GM12801 (cell line): ENCODE results near the gene HPSE2.

ENCODE experiments used
- TF ChIP-seq, protein P1 (sequence below): IDR thresholded peaks from one replicate; pipeline ENCODE4 v1.5.1; 2011; ENCODE audit warnings: control low read depth; ENCODE audit not compliant: insufficient read length; ENCODE audit errors: extremely low read depth

HPSE2 gene

DNA sequence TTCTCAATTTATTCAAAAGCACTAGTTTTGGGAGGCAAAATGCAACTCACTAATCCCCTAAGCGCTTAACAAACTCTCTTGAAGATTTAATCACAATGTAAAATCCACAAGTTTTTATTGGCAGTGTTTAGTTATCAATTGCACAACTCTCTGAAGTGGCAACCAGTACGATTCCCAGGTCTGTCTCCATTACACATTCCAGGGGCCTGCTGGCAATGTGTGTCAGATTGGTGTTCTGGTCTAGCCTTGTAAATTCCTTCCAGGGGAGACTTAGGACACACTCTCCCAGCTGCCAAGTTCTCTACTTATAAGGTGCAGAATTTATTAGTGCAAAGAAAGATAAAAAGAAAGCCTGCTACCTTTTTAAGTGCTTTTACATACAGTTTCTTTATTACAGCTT lies 624.2 kb downstream of the HPSE2 start:
- TF ChIP-seq, protein P1, sequence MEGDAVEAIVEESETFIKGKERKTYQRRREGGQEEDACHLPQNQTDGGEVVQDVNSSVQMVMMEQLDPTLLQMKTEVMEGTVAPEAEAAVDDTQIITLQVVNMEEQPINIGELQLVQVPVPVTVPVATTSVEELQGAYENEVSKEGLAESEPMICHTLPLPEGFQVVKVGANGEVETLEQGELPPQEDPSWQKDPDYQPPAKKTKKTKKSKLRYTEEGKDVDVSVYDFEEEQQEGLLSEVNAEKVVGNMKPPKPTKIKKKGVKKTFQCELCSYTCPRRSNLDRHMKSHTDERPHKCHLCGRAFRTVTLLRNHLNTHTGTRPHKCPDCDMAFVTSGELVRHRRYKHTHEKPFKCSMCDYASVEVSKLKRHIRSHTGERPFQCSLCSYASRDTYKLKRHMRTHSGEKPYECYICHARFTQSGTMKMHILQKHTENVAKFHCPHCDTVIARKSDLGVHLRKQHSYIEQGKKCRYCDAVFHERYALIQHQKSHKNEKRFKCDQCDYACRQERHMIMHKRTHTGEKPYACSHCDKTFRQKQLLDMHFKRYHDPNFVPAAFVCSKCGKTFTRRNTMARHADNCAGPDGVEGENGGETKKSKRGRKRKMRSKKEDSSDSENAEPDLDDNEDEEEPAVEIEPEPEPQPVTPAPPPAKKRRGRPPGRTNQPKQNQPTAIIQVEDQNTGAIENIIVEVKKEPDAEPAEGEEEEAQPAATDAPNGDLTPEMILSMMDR, result no peak

DNA sequence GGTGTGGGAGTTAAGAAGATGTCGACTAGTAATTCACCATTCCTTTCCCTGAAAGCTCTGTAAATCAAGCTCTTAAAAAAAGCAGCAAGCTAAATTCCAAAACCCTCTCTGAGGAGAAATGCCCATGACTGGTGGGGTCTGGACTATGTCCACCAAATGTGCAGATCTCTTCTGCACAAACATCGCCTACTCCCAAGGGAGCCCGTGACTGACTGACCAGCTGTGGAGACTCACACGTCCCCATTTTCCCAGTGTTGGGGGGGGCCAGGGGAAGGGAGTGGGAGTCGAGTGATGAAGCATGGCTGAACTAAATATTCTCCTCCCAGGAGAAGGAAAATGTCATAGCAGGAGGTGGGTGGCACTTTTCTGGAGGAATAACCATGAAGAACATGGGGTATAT lies 624.8 kb downstream of the HPSE2 start:
- TF ChIP-seq, protein P1, result no peak

DNA sequence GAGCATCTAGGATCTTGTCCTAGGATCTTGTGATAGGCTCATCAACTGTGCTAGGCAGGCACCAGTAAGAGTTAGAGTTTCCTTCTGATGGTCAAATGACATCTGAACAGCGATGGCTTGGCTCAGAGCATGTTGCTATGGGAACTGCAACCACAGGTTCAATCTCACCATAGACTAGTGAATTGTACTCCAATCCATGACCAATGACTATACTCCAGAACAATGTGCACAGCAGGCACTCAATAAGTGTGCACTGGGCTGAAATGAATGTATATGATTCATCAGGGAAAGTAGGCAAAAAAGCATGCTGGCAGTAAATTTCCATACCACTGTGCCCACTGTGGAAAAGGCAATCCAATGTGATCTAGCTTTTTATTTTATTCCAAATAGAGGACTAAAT lies 625.4 kb downstream of the HPSE2 start:
- TF ChIP-seq, protein P1, result no peak

DNA sequence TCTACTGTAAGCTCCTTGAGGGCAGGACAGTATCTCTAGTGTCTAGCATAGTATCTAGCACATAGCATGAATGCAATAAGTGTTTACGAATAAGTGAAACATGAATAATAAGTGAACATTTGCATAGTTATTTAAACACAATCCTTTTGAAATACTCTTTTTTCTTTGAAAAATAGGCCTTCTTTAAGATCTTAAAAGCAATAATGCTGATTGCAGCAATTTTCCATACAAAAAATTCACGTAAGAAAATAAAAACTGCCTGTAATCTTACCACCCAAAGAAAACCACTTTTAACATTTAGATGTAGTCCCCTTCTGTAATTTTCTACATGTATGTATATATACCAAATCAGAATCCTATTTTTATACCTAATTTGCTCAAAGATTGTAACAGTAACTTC lies 626.4 kb downstream of the HPSE2 start:
- TF ChIP-seq, protein P1, result no peak

DNA sequence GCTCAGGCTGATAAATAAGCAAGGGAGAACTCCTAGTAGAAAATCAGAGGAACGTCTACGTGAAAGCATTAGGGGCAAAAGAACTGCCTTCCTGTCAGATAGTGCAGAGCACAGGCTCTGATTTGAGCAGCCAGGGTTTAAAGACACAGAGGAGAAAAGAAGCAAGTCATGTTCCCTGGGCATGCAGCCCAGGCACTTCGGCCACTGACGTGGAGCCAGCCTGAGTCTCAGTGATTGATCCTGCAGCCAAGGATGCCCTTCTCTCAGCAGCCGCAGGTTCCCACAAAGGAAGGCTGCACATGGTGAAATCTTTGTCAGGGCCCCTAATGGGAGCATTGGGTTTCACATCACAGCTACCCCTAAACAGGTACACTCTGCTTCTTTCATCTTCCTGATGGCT lies 627.2 kb downstream of the HPSE2 start:
- TF ChIP-seq, protein P1, result no peak

DNA sequence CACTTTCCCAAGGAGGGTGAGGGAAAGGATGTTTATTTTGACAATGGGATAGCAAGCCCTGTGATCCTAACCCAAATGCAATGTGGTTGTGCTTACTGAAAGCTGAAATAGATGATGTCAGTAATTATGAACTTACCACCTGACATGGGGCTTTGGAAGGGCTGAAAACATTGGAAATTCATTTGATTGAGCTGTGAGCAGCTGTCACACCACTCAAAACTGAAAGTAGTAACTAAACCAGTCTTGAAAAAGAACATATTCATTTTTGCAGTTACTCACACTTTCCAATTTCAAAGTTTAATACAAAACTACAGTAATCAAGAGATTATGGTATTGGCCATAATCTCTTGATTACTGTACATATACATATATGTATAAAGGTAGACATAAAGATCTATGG lies 633.4 kb downstream of the HPSE2 start:
- TF ChIP-seq, protein P1, result no peak

DNA sequence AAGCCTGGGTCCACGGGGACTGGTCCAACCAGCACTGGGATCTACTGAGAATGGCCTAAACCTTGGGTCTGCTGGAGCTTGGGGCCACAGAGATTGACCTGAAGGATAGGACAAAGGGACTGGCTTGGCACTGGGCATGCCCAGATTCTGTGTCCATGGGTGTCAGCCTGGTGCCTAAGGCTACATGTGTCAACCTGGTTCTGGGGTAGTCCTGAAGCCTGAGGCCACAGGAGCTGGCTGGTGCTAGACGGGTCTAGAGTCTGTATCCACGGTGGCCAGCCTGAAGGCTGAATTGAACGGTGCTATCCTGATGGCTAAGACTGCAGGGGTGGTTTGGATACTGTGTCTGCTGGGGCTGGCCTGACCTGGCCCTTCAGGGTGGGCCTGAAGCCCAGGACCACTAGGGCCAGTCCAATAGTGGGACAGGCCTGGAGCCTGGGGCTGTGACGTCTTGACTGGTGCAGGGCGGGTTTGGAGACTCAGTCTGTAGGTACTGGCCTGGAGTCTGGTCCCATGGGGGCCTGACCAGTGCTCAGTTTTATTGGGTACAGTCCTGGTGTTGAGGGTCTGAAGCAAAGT lies 636.5 kb downstream of the HPSE2 start:
- TF ChIP-seq, protein P1, result no peak
